ENCODE data around the gene PLCB3. TPM values are rescaled to one million over a fixed set of nuclear protein-coding genes. Genes with fewer than 3 reads are reported as not detected.

Gene PLCB3
- total RNA-seq, 1 donor from 2014 or later, result 23.4 TPM

DNA sequence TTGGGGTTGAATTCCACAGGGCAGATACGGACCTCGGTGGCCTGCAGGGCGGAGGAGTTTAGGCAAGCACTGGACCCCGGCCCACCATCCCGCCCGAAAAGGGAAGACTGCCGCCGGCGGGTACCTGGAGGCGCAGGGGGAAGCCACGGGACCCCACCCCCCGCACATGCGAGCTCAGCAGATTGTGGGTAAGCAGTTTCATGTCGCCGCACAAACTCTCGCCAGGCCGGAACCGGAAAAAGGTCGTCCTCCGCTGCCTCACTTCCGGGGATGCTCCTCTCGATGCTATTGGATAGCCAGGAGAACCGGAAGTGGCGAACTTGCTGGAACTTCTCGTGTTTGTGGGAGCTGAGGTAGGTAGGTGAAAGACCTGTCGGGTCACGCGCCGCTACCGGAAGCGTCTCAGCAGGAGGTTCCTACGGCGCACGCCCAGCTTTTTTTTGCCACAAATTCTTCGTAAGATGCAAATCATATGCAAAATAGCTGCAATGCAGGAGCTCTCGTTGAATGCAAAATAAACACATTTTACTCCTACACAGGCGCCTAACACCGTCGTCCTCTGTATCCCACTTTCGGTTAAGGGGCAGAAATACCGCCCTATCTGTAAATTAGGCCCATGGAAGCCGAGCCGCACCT lies 66.1 kb downstream of the PLCB3 start, which contains the start of gene TRMT112:
Gene TRMT112, minus strand, starts transcription at position 235 of the 636 bp plus-strand sequence. Its CDS starts 33 bp downstream, at position 202.
- H3K36me3 Mint-ChIP-seq (ENCODE audit: low read depth), result peaks cover 62% of the 10 kb centered on the region
- peaks cover 36% of the 10 kb centered on the region for H3K4me1 Mint-ChIP-seq (ENCODE audit: low read depth)
- intact Hi-C loops (cut with micrococcal nuclease), result loop anchor here (1.0 kb wide), 5 partner anchors 11 to 76 kb away; partner anchors contain the start of genes FKBP2 and GPR137
- peak within 1 kb of the TSS; percentile 99 for H3K27ac Mint-ChIP-seq
- DNase-seq (ENCODE audit: low spot score), result peak; percentile 97
- H3K9me3 Mint-ChIP-seq, result no peaks in the 10 kb centered on the region
- peak within 1 kb of the TSS; percentile 96 for H3K4me3 Mint-ChIP-seq (ENCODE audit: low read depth)
- no peaks in the 10 kb centered on the region for H3K27me3 Mint-ChIP-seq (ENCODE audit: low read depth)

DNA sequence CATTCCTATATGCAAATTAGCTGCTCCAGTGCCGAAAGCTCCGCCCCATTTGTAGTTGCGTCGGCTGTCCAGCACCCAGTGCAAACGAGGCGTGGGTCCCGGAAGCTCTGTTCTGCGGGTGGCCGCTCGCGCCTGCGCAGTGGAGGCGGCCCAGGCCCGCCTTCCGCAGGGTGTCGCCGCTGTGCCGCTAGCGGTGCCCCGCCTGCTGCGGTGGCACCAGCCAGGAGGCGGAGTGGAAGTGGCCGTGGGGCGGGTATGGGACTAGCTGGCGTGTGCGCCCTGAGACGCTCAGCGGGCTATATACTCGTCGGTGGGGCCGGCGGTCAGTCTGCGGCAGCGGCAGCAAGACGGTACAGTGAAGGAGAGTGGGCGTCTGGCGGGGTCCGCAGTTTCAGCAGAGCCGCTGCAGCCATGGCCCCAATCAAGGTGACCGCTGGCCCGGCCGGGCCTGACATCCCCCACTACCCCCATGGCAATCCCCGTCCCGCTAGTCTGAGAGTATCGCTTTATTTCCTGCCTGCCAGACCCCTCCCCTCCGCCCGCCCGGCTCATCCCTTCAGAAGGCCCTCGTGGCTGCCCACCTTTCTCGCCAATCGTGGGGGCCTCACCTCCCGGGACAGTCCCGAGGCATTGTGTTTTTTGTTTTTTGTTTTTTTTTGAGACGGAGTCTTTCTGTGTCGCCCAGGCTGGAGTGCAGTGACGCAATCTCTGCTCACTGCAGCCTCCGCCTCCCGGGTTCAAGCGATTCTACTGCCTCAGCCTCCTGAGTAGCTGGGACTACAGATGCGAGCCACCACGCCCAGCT lies 66.8 kb downstream of the PLCB3 start, which contains the start of gene PRDX5:
Gene PRDX5, plus strand, starts transcription at position 161 of the 805 bp plus-strand sequence. Its CDS starts 95 bp downstream, at position 256.
- Mint-ChIP-seq H3K36me3 (ENCODE audit: low read depth) (peaks cover 55% of the 10 kb centered on the region), H3K9me3 (no peaks in the 10 kb centered on the region), H3K4me1 (ENCODE audit: low read depth) (peaks cover 30% of the 10 kb centered on the region), H3K27ac (peak within 1 kb of the TSS; percentile 99), H3K4me3 (ENCODE audit: low read depth) (peak within 1 kb of the TSS; percentile 96), H3K27me3 (ENCODE audit: low read depth) (no peaks in the 10 kb centered on the region)
- peak; percentile 95 for DNase-seq (ENCODE audit: low spot score)
- intact Hi-C loops (cut with micrococcal nuclease), result loop anchor here (1.0 to 2.0 kb wide), 6 partner anchors 12 to 77 kb away; partner anchors contain the start of genes FKBP2 and GPR137

Other genes starting within 250 kb of the PLCB3 start
- not detected in 2 replicates for gene FLRT1, start 215.6 kb upstream of the PLCB3 start, total RNA-seq
- gene MACROD1, start 85.4 kb upstream of the PLCB3 start, total RNA-seq, result 23.4 and 26.7 TPM in 2 replicates
- 480 and 484 TPM in 2 replicates for gene STIP1, start 65.4 kb upstream of the PLCB3 start, total RNA-seq
- gene FERMT3, start 44.8 kb upstream of the PLCB3 start, total RNA-seq, result 197 and 202 TPM in 2 replicates
- gene TRPT1, start 25.3 kb upstream of the PLCB3 start, total RNA-seq, result 33.7 and 35.5 TPM in 2 replicates
- 72.8 and 77.0 TPM in 2 replicates for gene NUDT22, start 25.3 kb upstream of the PLCB3 start, total RNA-seq
- gene DNAJC4, start 21.0 kb upstream of the PLCB3 start, total RNA-seq, result 24.5 and 25.8 TPM in 2 replicates
- 67.4 and 82.0 TPM in 2 replicates for gene VEGFB, start 16.9 kb upstream of the PLCB3 start, total RNA-seq
- 36.6 and 37.1 TPM in 2 replicates for gene FKBP2, start 10.4 kb upstream of the PLCB3 start, total RNA-seq
- 262 and 273 TPM in 2 replicates for gene PPP1R14B, start 4.6 kb upstream of the PLCB3 start, total RNA-seq
- 33.2 and 34.7 TPM in 2 replicates for gene BAD, start 33.1 kb downstream of the PLCB3 start, total RNA-seq
- 32.7 and 38.0 TPM in 2 replicates for gene GPR137, start 34.3 kb downstream of the PLCB3 start, total RNA-seq
- not detected in 2 replicates for gene KCNK4, start 39.8 kb downstream of the PLCB3 start, total RNA-seq
- 0.59 TPM in 1 of 2 replicates, not detected in the other for gene CATSPERZ, start 48.8 kb downstream of the PLCB3 start, total RNA-seq
- gene ESRRA, start 54.0 kb downstream of the PLCB3 start, total RNA-seq, result 49.4 and 54.6 TPM in 2 replicates
- 290 and 291 TPM in 2 replicates for gene TRMT112, start 66.0 kb downstream of the PLCB3 start, total RNA-seq
- 112 and 118 TPM in 2 replicates for gene PRDX5, start 66.6 kb downstream of the PLCB3 start, total RNA-seq
- 127 and 128 TPM in 2 replicates for gene CCDC88B, start 88.7 kb downstream of the PLCB3 start, total RNA-seq
- 38.7 and 43.7 TPM in 2 replicates for gene RPS6KA4, start 107.6 kb downstream of the PLCB3 start, total RNA-seq